ENCODE data around the gene OR52W1. TPM values are rescaled to one million over a fixed set of nuclear protein-coding genes. Genes with fewer than 3 reads are reported as not detected.

Gene OR52W1
- total RNA-seq, 2 experiments from 2014 or later = not detected

- CTCF ChIA-PET = no interaction called here
- POLR2A ChIA-PET = no interaction called here
Measured at GRCh38 chr11:6214530-6214929, 15.5 kb downstream of the OR52W1 start.

GRCh38 chr11:6216501-6216900, 17.5 kb downstream of the OR52W1 start:
- CTCF ChIA-PET = no interaction called here
- POLR2A ChIA-PET = no interaction called here

GRCh38 chr11:6217722-6218121, 18.7 kb downstream of the OR52W1 start:
- POLR2A ChIA-PET = no interaction called here
- CTCF ChIA-PET = no interaction called here

GRCh38 chr11:6219359-6219758, 20.3 kb downstream of the OR52W1 start:
- ChIA-PET POLR2A (no interaction called here), CTCF (no interaction called here)

- ChIA-PET CTCF (no interaction called here), POLR2A (no interaction called here)
Measured at GRCh38 chr11:6223854-6224253, 24.8 kb downstream of the OR52W1 start.

GRCh38 chr11:6224421-6224820, 25.4 kb downstream of the OR52W1 start:
- ChIA-PET POLR2A (no interaction called here), CTCF (no interaction called here)

GRCh38 chr11:6225024-6225423, 26.0 kb downstream of the OR52W1 start:
- POLR2A ChIA-PET = no interaction called here
- CTCF ChIA-PET = no interaction called here

GRCh38 chr11:6225896-6226295, 26.9 kb downstream of the OR52W1 start:
- ChIA-PET POLR2A (no interaction called here), CTCF (no interaction called here)

GRCh38 chr11:6228520-6228919, 29.5 kb downstream of the OR52W1 start:
- POLR2A ChIA-PET = no interaction called here
- CTCF ChIA-PET = no interaction called here

GRCh38 chr11:6229911-6230310, 30.9 kb downstream of the OR52W1 start:
- POLR2A ChIA-PET = no interaction called here
- CTCF ChIA-PET = interaction anchor here (0.6 kb wide), 1 partner anchor 32 kb away, joined by 3 read pairs; no protein-coding TSS in a partner anchor

GRCh38 chr11:6232899-6233298, 33.9 kb downstream of the OR52W1 start:
- POLR2A ChIA-PET = no interaction called here
- CTCF ChIA-PET = no interaction called here

GRCh38 chr11:6233984-6234386, 35.0 kb downstream of the OR52W1 start:
- ChIA-PET CTCF (interaction anchor here (1.4 kb wide), 1 partner anchor 83 kb away, joined by 3 read pairs; no protein-coding TSS in a partner anchor), POLR2A (no interaction called here)

- ChIA-PET POLR2A (no interaction called here), CTCF (interaction anchor here (0.6 to 1.4 kb wide), 3 partner anchors 16 to 966 kb away, joined by 3 to 7 read pairs (median 3); no protein-coding TSS in a partner anchor)
Measured at GRCh38 chr11:6234387-6235107, 35.5 kb downstream of the OR52W1 start, which contains the start of gene FHIP1B. FHIP1B (minus strand) TSS chr11:6234636; CDS start chr11:6224516, 10,120 bp downstream.

- ChIA-PET POLR2A (no interaction called here), CTCF (no interaction called here)
Measured at GRCh38 chr11:6237266-6237665, 38.2 kb downstream of the OR52W1 start.

GRCh38 chr11:6237761-6238302, 38.8 kb downstream of the OR52W1 start:
- ChIA-PET POLR2A (no interaction called here), CTCF (interaction anchor here (1.4 kb wide), 1 partner anchor 115 kb away, joined by 5 read pairs; no protein-coding TSS in a partner anchor)

- ChIA-PET POLR2A (no interaction called here), CTCF (interaction anchor here (1.4 kb wide), 1 partner anchor 114 kb away, joined by 5 read pairs; no protein-coding TSS in a partner anchor)
Measured at GRCh38 chr11:6238902-6239301, 39.9 kb downstream of the OR52W1 start, which contains the start of gene CNGA4. CNGA4 (plus strand) TSS chr11:6239089; CDS start chr11:6239207, 118 bp downstream.

- POLR2A ChIA-PET = no interaction called here
- CTCF ChIA-PET = no interaction called here
Measured at GRCh38 chr11:6240139-6240538, 41.1 kb downstream of the OR52W1 start.

GRCh38 chr11:6240781-6241180, 41.8 kb downstream of the OR52W1 start:
- CTCF ChIA-PET = no interaction called here

GRCh38 chr11:6241316-6241715, 42.3 kb downstream of the OR52W1 start:
- POLR2A ChIA-PET = no interaction called here
- CTCF ChIA-PET = no interaction called here

More at GRCh38 chr11:6240781-6241180, 41.8 kb downstream of the OR52W1 start:
- POLR2A ChIA-PET = interaction anchor here (0.5 kb wide), 1 partner anchor 118 kb away, joined by 6 read pairs; no protein-coding TSS in a partner anchor

GRCh38 chr11:6245536-6245935, 46.5 kb downstream of the OR52W1 start:
- POLR2A ChIA-PET = no interaction called here
- CTCF ChIA-PET = no interaction called here

- ChIA-PET POLR2A (no interaction called here), CTCF (no interaction called here)
Measured at GRCh38 chr11:6248248-6248647, 49.2 kb downstream of the OR52W1 start.

Measured in activated CD8-positive, alpha-beta memory T cell treated with anti-CD3 and anti-CD28 coated beads for 36 hours (primary cell).